NT2/D1 (cell line): ENCODE measurements around the gene POPDC3.
"Not testable (repeated sequence)": the region's sequence is repeated elsewhere in the genome, so short reads cannot be mapped to it uniquely, and the experiment has no call there.

Experiments used
- DNase-seq: peaks from one replicate; pipeline ENCODE4 v3.0.0-alpha.2; 2011; ENCODE audit warnings: low read depth, low spot score
- H3K27me3 ChIP-seq: 2 replicates; pipeline ENCODE4 v1.6.0; 2011; ENCODE audit warnings: mild to moderate bottlenecking; ENCODE audit not compliant: insufficient read length, insufficient read depth
- H3K36me3 ChIP-seq: 2 replicates; pipeline ENCODE4 v1.6.1; 2011; ENCODE audit warnings: mild to moderate bottlenecking, low read length, mixed read lengths; ENCODE audit not compliant: insufficient read depth, insufficient read length
- H3K4me1 ChIP-seq: 2 replicates; pipeline ENCODE4 v1.5.1; 2011; ENCODE audit not compliant: insufficient read depth, insufficient read length
- H3K4me3 ChIP-seq: 2 replicates; pipeline ENCODE4 v1.5.1; 2011; ENCODE audit warnings: low read depth; ENCODE audit not compliant: insufficient read length
- H3K9ac ChIP-seq: 2 replicates; pipeline ENCODE4 v1.6.0; 2011; ENCODE audit warnings: low read depth; ENCODE audit not compliant: insufficient read length
- H3K9me3 ChIP-seq: 2 replicates; pipeline ENCODE4 v1.5.1; 2011; ENCODE audit warnings: mild to moderate bottlenecking, low read length; ENCODE audit not compliant: insufficient read depth
- SUZ12 ChIP-seq: IDR thresholded peaks from 2 replicates; pipeline ENCODE4 v1.6.1; 2011; ENCODE audit not compliant: insufficient read length, insufficient read depth; ENCODE audit errors: extremely low read depth
- YY1 ChIP-seq: IDR thresholded peaks from 2 replicates; pipeline ENCODE4 v1.6.1; 2011; ENCODE audit not compliant: insufficient read length, insufficient read depth
- ZNF274 ChIP-seq: IDR thresholded peaks from 2 replicates; pipeline ENCODE4 v1.6.1; 2011; ENCODE audit warnings: mild to moderate bottlenecking, low read depth, low read length

Gene POPDC3, protein sequence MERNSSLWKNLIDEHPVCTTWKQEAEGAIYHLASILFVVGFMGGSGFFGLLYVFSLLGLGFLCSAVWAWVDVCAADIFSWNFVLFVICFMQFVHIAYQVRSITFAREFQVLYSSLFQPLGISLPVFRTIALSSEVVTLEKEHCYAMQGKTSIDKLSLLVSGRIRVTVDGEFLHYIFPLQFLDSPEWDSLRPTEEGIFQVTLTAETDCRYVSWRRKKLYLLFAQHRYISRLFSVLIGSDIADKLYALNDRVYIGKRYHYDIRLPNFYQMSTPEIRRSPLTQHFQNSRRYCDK

DNA sequence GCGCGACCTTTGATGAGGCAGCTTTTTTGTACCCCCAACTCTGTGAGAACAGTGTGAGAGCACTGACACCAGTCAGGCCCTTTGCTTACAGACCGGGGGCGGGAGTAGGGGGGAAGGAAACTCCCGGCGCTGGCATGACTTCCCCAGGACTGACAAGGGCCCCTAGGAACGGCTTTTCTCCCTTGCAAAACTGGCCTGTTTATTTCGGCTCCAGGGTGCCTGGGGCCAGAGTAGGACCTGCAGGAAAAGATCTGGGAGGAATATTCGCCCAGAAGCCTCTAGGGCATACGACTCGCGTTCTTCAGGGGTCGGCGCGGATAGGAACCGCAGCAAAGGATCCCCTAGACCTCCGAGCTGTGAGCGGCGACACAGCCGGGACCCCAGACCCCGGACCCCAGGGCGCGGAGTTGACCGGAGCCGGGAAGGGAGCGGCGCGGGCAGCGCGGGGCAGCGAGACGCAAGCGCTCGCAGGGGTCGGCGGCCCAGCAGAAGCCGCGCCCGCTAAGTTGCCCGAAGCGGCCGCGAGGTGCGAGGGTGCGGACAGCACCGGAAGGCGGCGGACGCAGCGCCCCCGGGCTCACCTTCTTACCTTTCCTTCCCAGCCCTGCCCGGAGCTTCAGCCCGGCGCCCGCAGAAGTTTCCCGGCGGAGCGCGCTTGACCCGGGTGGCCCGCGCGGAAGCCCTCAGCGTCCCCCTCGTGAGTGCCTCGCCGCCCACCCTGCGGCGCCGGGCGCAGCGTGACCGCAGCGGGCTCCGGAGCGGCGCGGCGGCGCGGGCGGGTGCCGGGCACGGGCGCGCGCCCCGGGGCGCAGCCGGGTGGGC lies at the start of gene POPDC3:
Gene POPDC3 (minus strand): TSS at position 771 of the 822 bp plus-strand sequence. CDS start 18,105 bp downstream, outside the sequence.
- no peaks in the 10 kb centered on the region for H3K36me3 ChIP-seq
- H3K4me1 ChIP-seq = no peaks in the 10 kb centered on the region
- H3K9me3 ChIP-seq = no peaks in the 10 kb centered on the region
- peak within 1 kb of the TSS; percentile 56 for H3K4me3 ChIP-seq
- H3K9ac ChIP-seq = peak within 1 kb of the TSS; percentile 74
- DNase-seq = peak; percentile 27
- peaks cover 5% of the 10 kb centered on the region for H3K27me3 ChIP-seq
- TF ChIP-seq ZNF274 (no peak), SUZ12 (no peak), YY1 (no peak)

DNA sequence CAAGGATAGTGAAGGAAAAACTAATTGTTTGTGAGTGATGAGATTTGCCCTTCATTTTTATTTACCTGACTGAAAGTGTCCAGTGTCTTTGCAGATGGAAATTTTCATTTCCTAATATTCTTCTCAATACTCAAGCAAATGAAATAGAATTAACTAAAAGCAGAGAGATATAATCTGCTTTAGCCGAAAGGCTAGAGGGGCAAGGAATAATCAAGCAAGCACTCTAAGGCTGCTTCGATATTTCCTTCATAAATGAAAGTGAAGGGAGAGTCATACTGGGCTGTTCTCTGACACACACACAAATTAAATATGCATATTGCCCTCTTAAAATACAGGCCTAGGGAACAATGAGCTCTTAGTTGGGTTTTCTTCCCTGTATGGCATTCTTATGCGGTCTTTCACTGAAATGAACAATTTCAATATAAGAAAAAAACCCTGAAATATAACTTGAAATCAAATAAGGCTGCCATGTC lies 47.5 kb upstream of the POPDC3 start:
- TF ChIP-seq SUZ12 (no peak), ZNF274 (no peak), YY1 (no peak)
- no peak for DNase-seq
- Histone ChIP-seq H3K36me3 (no peaks in the 10 kb centered on the region), H3K9me3 (no peaks in the 10 kb centered on the region), H3K4me1 (no peaks in the 10 kb centered on the region), H3K4me3 (no peak overlapping the region), H3K9ac (no peak overlapping the region), H3K27me3 (no peaks in the 10 kb centered on the region)

GRCh38 chr6:105226598-105227294 lies 46.9 kb upstream of the POPDC3 start:
- Histone ChIP-seq H3K27me3 (no peaks in the 10 kb centered on the region), H3K4me1 (no peaks in the 10 kb centered on the region), H3K9me3 (no peaks in the 10 kb centered on the region), H3K9ac (no peak overlapping the region), H3K4me3 (no peak overlapping the region), H3K36me3 (no peaks in the 10 kb centered on the region)
- no peak for DNase-seq
- no peak for TF ChIP-seq ZNF274
- TF ChIP-seq YY1 = no peak
- TF ChIP-seq SUZ12 = no peak

- TF ChIP-seq SUZ12 = no peak
- no peak for TF ChIP-seq YY1
- no peak for TF ChIP-seq ZNF274
- Histone ChIP-seq H3K9ac (no peak overlapping the region), H3K4me1 (no peaks in the 10 kb centered on the region), H3K27me3 (no peaks in the 10 kb centered on the region), H3K9me3 (no peaks in the 10 kb centered on the region), H3K36me3 (no peaks in the 10 kb centered on the region), H3K4me3 (no peak overlapping the region)
- DNase-seq = no peak
Observed at GRCh38 chr6:105223242-105223641, 43.4 kb upstream of the POPDC3 start.

DNA sequence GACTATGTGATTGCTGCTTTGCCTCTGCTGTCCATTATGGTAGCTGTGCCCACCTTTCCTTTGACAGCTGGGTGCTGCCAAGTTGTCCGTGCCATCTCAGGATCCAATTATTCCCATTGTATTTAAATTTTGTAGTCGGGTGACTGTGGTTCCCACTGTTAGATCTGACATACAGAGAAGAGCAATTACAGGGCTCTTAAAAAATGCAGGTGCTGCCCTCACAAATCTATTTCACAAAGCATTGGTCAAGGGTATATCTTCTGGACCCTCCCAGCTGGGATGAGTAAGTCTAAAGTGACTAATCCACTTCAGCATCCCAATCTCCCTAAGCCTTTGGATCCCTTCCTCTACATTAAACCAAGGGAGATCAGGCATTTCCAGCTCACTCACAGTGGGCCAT lies 41.4 kb upstream of the POPDC3 start:
- not testable (repeated sequence) for H3K9me3 ChIP-seq, DNase-seq, H3K4me1 ChIP-seq, H3K4me3 ChIP-seq, H3K36me3 ChIP-seq, H3K9ac ChIP-seq, H3K27me3 ChIP-seq

DNA sequence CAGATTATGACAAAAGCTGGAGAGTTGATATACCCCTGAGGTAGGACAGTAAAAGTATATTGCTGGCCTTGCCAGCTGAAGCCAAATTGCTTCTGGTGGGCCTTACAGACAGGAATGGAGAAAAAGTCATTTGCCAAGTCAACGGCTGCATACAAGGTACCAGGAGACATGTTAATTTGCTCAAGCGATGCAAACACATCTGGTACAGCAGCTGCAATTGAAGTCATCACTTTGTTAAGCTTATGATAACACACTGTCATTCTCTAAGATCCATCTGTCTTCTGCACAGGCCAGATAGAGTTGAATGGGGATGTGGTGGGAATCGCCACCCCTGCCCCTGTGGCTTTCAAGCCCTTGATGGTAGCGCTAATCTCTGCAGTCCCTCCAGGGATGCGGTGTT lies 40.4 kb upstream of the POPDC3 start:
- TF ChIP-seq YY1 = no peak
- no peak for TF ChIP-seq ZNF274
- TF ChIP-seq SUZ12 = no peak
- H3K9me3 ChIP-seq = no peaks in the 10 kb centered on the region
- H3K9ac ChIP-seq = no peak overlapping the region
- no peak overlapping the region for H3K4me3 ChIP-seq
- DNase-seq = no peak
- no peaks in the 10 kb centered on the region for H3K27me3 ChIP-seq
- no peaks in the 10 kb centered on the region for H3K4me1 ChIP-seq
- no peaks in the 10 kb centered on the region for H3K36me3 ChIP-seq

DNA sequence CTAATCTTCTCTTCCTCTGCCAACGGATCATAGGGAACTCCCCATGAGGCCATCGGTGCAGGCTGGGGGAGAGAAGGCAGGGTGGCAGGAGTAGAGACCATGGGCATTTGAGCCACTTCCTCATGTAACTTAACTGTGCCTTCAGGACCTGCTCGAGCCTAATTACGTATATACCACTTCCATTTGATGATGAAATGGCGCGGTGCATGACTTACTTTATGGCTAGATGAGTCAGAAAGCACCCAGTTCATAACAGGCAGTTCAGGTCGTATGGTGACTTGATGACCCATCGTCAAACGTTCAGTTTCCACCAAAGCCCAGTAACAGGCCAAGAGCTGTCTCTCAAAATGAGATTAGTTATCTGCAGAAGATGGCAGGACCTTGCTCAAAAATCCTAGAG lies 39.4 kb upstream of the POPDC3 start:
- not testable (repeated sequence) for H3K27me3 ChIP-seq

More for the DNA sequence above, 39.4 kb upstream of the POPDC3 start:
- H3K36me3 ChIP-seq, H3K4me1 ChIP-seq, H3K9ac ChIP-seq, H3K4me3 ChIP-seq, H3K9me3 ChIP-seq, DNase-seq: not testable (repeated sequence)
